ENCODE data around the gene IFT57. TPM values are rescaled to one million over a fixed set of nuclear protein-coding genes. Genes with fewer than 3 reads are reported as not detected.

IFT57 gene
- total RNA-seq, 1 donor from 2014 or later = 31.4 TPM

GRCh38 chr3:108221393-108221792, 831 bp downstream of the IFT57 start:
- no peak for DNase-seq (ENCODE audit: low spot score)
- Mint-ChIP-seq H3K4me1 (ENCODE audit: unreplicated experiment) (peaks cover 30% of the 10 kb centered on the region), H3K27ac (ENCODE audit: unreplicated experiment) (peak overlapping the region; percentile 99), H3K36me3 (ENCODE audit: low read depth, unreplicated experiment) (no peaks in the 10 kb centered on the region), H3K9me3 (ENCODE audit: unreplicated experiment) (peaks cover 4% of the 10 kb centered on the region), H3K4me3 (ENCODE audit: unreplicated experiment) (peak overlapping the region; percentile 98), H3K27me3 (ENCODE audit: unreplicated experiment) (peaks cover 6% of the 10 kb centered on the region)
- no peak for TF ChIP-seq CTCF (IDR thresholded peaks at IDR 0.05; ENCODE audit: unreplicated experiment)

- no peak for TF ChIP-seq CTCF (IDR thresholded peaks at IDR 0.05; ENCODE audit: unreplicated experiment)
- no peak for DNase-seq (ENCODE audit: low spot score)
- Mint-ChIP-seq H3K27ac (ENCODE audit: unreplicated experiment) (no peak overlapping the region), H3K27me3 (ENCODE audit: unreplicated experiment) (peaks cover 6% of the 10 kb centered on the region), H3K4me3 (ENCODE audit: unreplicated experiment) (no peak overlapping the region), H3K36me3 (ENCODE audit: low read depth, unreplicated experiment) (no peaks in the 10 kb centered on the region), H3K4me1 (ENCODE audit: unreplicated experiment) (peaks cover 26% of the 10 kb centered on the region), H3K9me3 (ENCODE audit: unreplicated experiment) (peaks cover 4% of the 10 kb centered on the region)
Measured at GRCh38 chr3:108219336-108219735, 2.9 kb downstream of the IFT57 start.

DNA sequence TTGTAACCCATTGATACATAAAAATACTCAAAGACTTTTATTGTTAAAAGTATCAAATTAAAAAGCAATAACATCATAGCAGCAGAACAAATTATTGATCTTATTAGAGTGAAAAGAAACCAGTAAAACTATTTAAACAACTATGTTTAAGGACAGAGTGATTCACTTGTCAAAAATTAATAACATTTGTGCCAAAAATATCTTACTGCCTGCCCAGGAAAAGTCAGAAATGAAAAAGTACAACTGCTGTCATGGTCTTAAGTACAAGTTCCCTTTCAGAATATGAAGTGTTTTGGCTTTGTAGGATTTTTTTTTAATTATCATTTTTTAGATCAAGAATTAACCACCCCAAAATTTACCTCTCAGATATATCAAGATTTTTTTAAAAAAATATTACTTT, 3.4 kb downstream of the IFT57 start:
- Mint-ChIP-seq H3K4me1 (ENCODE audit: unreplicated experiment) (peaks cover 21% of the 10 kb centered on the region), H3K9me3 (ENCODE audit: unreplicated experiment) (peaks cover 4% of the 10 kb centered on the region), H3K27me3 (ENCODE audit: unreplicated experiment) (peaks cover 6% of the 10 kb centered on the region), H3K4me3 (ENCODE audit: unreplicated experiment) (no peak overlapping the region), H3K36me3 (ENCODE audit: low read depth, unreplicated experiment) (no peaks in the 10 kb centered on the region), H3K27ac (ENCODE audit: unreplicated experiment) (no peak overlapping the region)
- no peak for TF ChIP-seq CTCF (IDR thresholded peaks at IDR 0.05; ENCODE audit: unreplicated experiment)
- no peak for DNase-seq (ENCODE audit: low spot score)

- H3K4me3 Mint-ChIP-seq (ENCODE audit: unreplicated experiment) = no peak overlapping the region
- DNase-seq (ENCODE audit: low spot score) = no peak
- peaks cover 4% of the 10 kb centered on the region for H3K9me3 Mint-ChIP-seq (ENCODE audit: unreplicated experiment)
- H3K27ac Mint-ChIP-seq (ENCODE audit: unreplicated experiment) = no peak overlapping the region
- H3K4me1 Mint-ChIP-seq (ENCODE audit: unreplicated experiment) = peaks cover 2% of the 10 kb centered on the region
- H3K27me3 Mint-ChIP-seq (ENCODE audit: unreplicated experiment) = peaks cover 3% of the 10 kb centered on the region
- peaks cover 6% of the 10 kb centered on the region for H3K36me3 Mint-ChIP-seq (ENCODE audit: low read depth, unreplicated experiment)
- TF ChIP-seq CTCF (IDR thresholded peaks at IDR 0.05; ENCODE audit: unreplicated experiment) = no peak
Measured at GRCh38 chr3:108215871-108216270, 6.4 kb downstream of the IFT57 start.

- no peak for DNase-seq (ENCODE audit: low spot score)
- peaks cover 16% of the 10 kb centered on the region for H3K36me3 Mint-ChIP-seq (ENCODE audit: low read depth, unreplicated experiment)
- TF ChIP-seq CTCF (IDR thresholded peaks at IDR 0.05; ENCODE audit: unreplicated experiment) = no peak
- H3K27ac Mint-ChIP-seq (ENCODE audit: unreplicated experiment) = no peak overlapping the region
- H3K9me3 Mint-ChIP-seq (ENCODE audit: unreplicated experiment) = no peaks in the 10 kb centered on the region
- H3K27me3 Mint-ChIP-seq (ENCODE audit: unreplicated experiment) = no peaks in the 10 kb centered on the region
- no peak overlapping the region for H3K4me3 Mint-ChIP-seq (ENCODE audit: unreplicated experiment)
- no peaks in the 10 kb centered on the region for H3K4me1 Mint-ChIP-seq (ENCODE audit: unreplicated experiment)
Measured at GRCh38 chr3:108209579-108209978, 12.6 kb downstream of the IFT57 start.

Data from endothelial cell (in vitro differentiated cells).